Measurements from ENCODE around the gene CEP70.
"Not testable (repeated sequence)": the region's sequence is repeated elsewhere in the genome, so short reads cannot be mapped to it uniquely, and the experiment has no call there.

CEP70 gene

GRCh38 chr3:138594150-138594934 is at the start of gene CEP70:
Gene CEP70 (minus strand): TSS chr3:138594260. CDS start chr3:138572927, 21,333 bp downstream.
- Histone ChIP-seq H3K9me3 (no peaks in the 10 kb centered on the region), H3K27me3 (ENCODE audit: low read depth) (no peaks in the 10 kb centered on the region), H3K4me3 (peak within 1 kb of the TSS; percentile 74), H3K4me1 (peaks cover 13% of the 10 kb centered on the region), H3K36me3 (replicated peaks) (peaks cover 7% of the 10 kb centered on the region; the same call in 1 of the 2 replicates)
- in situ Hi-C loops (cut with MboI; ENCODE audit: low sequenced_read_pairs) = loop anchor here (10.0 kb wide), 1 partner anchor 240 kb away; the partner anchor contains the start of gene PIK3CB
- DNase-seq (ENCODE audit: low spot score in 2 of 2) = peak; percentile 95 to 97

GRCh38 chr3:138642927-138643253 is 48.8 kb upstream of the CEP70 start:
- no peak for DNase-seq (ENCODE audit: low spot score in 2 of 2)
- H3K36me3 ChIP-seq (replicated peaks) = no peaks in the 10 kb centered on the region
- in situ Hi-C loops (cut with MboI; ENCODE audit: low sequenced_read_pairs) = no loop called here
- H3K9me3 ChIP-seq = no peaks in the 10 kb centered on the region
- H3K27me3 ChIP-seq (ENCODE audit: low read depth) = no peaks in the 10 kb centered on the region
- H3K4me3 ChIP-seq = no peak overlapping the region
- no peaks in the 10 kb centered on the region for H3K4me1 ChIP-seq

GRCh38 chr3:138642226-138642926 is 48.3 kb upstream of the CEP70 start:
- H3K9me3 ChIP-seq = no peaks in the 10 kb centered on the region
- DNase-seq (ENCODE audit: low spot score in 2 of 2) = no peak
- in situ Hi-C loops (cut with MboI; ENCODE audit: low sequenced_read_pairs) = no loop called here

GRCh38 chr3:138640537-138640936 is 46.5 kb upstream of the CEP70 start:
- Histone ChIP-seq H3K36me3 (replicated peaks) (no peaks in the 10 kb centered on the region), H3K4me3 (no peak overlapping the region), H3K27me3 (ENCODE audit: low read depth) (no peaks in the 10 kb centered on the region), H3K9me3 (no peaks in the 10 kb centered on the region), H3K4me1 (no peaks in the 10 kb centered on the region)
- in situ Hi-C loops (cut with MboI; ENCODE audit: low sequenced_read_pairs) = no loop called here
- DNase-seq (ENCODE audit: low spot score in 2 of 2) = no peak

More at GRCh38 chr3:138642226-138642926, 48.3 kb upstream of the CEP70 start:
- no peaks in the 10 kb centered on the region for H3K36me3 ChIP-seq (replicated peaks)
- H3K4me3 ChIP-seq = no peak overlapping the region
- no peaks in the 10 kb centered on the region for H3K27me3 ChIP-seq (ENCODE audit: low read depth)
- no peaks in the 10 kb centered on the region for H3K4me1 ChIP-seq

- no peaks in the 10 kb centered on the region for H3K9me3 ChIP-seq
- no peaks in the 10 kb centered on the region for H3K4me1 ChIP-seq
- no peak for DNase-seq (ENCODE audit: low spot score in 2 of 2)
- H3K4me3 ChIP-seq = no peak overlapping the region
- no peaks in the 10 kb centered on the region for H3K36me3 ChIP-seq (replicated peaks)
- in situ Hi-C loops (cut with MboI; ENCODE audit: low sequenced_read_pairs) = no loop called here
- H3K27me3 ChIP-seq (ENCODE audit: low read depth) = no peaks in the 10 kb centered on the region
Observed at GRCh38 chr3:138638641-138639040, 44.6 kb upstream of the CEP70 start.

GRCh38 chr3:138629526-138629925 is 35.5 kb upstream of the CEP70 start:
- no peaks in the 10 kb centered on the region for H3K36me3 ChIP-seq (replicated peaks)
- no peaks in the 10 kb centered on the region for H3K27me3 ChIP-seq (ENCODE audit: low read depth)
- H3K9me3 ChIP-seq = no peaks in the 10 kb centered on the region
- DNase-seq (ENCODE audit: low spot score in 2 of 2) = no peak
- H3K4me3 ChIP-seq = no peak overlapping the region
- in situ Hi-C loops (cut with MboI; ENCODE audit: low sequenced_read_pairs) = no loop called here
- H3K4me1 ChIP-seq = no peaks in the 10 kb centered on the region

- DNase-seq (ENCODE audit: low spot score in 2 of 2) = no peak
- no peaks in the 10 kb centered on the region for H3K27me3 ChIP-seq (ENCODE audit: low read depth)
- no peaks in the 10 kb centered on the region for H3K36me3 ChIP-seq (replicated peaks)
- H3K9me3 ChIP-seq = no peaks in the 10 kb centered on the region
- in situ Hi-C loops (cut with MboI; ENCODE audit: low sequenced_read_pairs) = no loop called here
- no peak overlapping the region for H3K4me3 ChIP-seq
- no peaks in the 10 kb centered on the region for H3K4me1 ChIP-seq
Observed at GRCh38 chr3:138625707-138626365, 31.8 kb upstream of the CEP70 start.

GRCh38 chr3:138624518-138624917 is 30.5 kb upstream of the CEP70 start:
- Histone ChIP-seq H3K36me3 (replicated peaks) (no peaks in the 10 kb centered on the region), H3K4me1 (no peaks in the 10 kb centered on the region), H3K9me3 (no peaks in the 10 kb centered on the region), H3K27me3 (ENCODE audit: low read depth) (no peaks in the 10 kb centered on the region), H3K4me3 (no peak overlapping the region)
- in situ Hi-C loops (cut with MboI; ENCODE audit: low sequenced_read_pairs) = no loop called here
- no peak for DNase-seq (ENCODE audit: low spot score in 2 of 2)

- in situ Hi-C loops (cut with MboI; ENCODE audit: low sequenced_read_pairs) = no loop called here
- Histone ChIP-seq H3K4me3 (no peak overlapping the region), H3K9me3 (no peaks in the 10 kb centered on the region), H3K4me1 (no peaks in the 10 kb centered on the region), H3K27me3 (ENCODE audit: low read depth) (no peaks in the 10 kb centered on the region), H3K36me3 (replicated peaks) (no peaks in the 10 kb centered on the region)
- DNase-seq (ENCODE audit: low spot score in 2 of 2) = no peak
Observed at GRCh38 chr3:138620431-138620830, 26.4 kb upstream of the CEP70 start.

GRCh38 chr3:138615462-138615861 is 21.4 kb upstream of the CEP70 start:
- no peaks in the 10 kb centered on the region for H3K27me3 ChIP-seq (ENCODE audit: low read depth)
- no peaks in the 10 kb centered on the region for H3K4me1 ChIP-seq
- no peak for DNase-seq (ENCODE audit: low spot score in 2 of 2)
- H3K9me3 ChIP-seq = no peaks in the 10 kb centered on the region
- in situ Hi-C loops (cut with MboI; ENCODE audit: low sequenced_read_pairs) = no loop called here
- no peaks in the 10 kb centered on the region for H3K36me3 ChIP-seq (replicated peaks)
- no peak overlapping the region for H3K4me3 ChIP-seq

GRCh38 chr3:138609898-138610266 is 15.8 kb upstream of the CEP70 start:
- peaks cover 7% of the 10 kb centered on the region; the same call in 1 of the 2 replicates for H3K4me1 ChIP-seq
- in situ Hi-C loops (cut with MboI; ENCODE audit: low sequenced_read_pairs) = no loop called here
- no peak for DNase-seq (ENCODE audit: low spot score in 2 of 2)
- no peaks in the 10 kb centered on the region; the same call in 1 of the 2 replicates for H3K36me3 ChIP-seq (replicated peaks)
- peak overlapping the region; percentile 58 for H3K4me3 ChIP-seq
- no peaks in the 10 kb centered on the region for H3K9me3 ChIP-seq
- no peaks in the 10 kb centered on the region for H3K27me3 ChIP-seq (ENCODE audit: low read depth)

GRCh38 chr3:138608322-138609135 is 14.5 kb upstream of the CEP70 start, which contains the start of gene FAIM:
Gene FAIM (plus strand): TSS chr3:138608771. CDS start chr3:138619727, 10,956 bp downstream.
- peak within 1 kb of the TSS; percentile 58 for H3K4me3 ChIP-seq
- DNase-seq (ENCODE audit: low spot score in 2 of 2) = peak; percentile 68 to 86

GRCh38 chr3:138604106-138604595 is 10.1 kb upstream of the CEP70 start:
- in situ Hi-C loops (cut with MboI; ENCODE audit: low sequenced_read_pairs); DNase-seq (ENCODE audit: low spot score in 2 of 2); H3K4me1 ChIP-seq; H3K36me3 ChIP-seq (replicated peaks); H3K27me3 ChIP-seq (ENCODE audit: low read depth); H3K4me3 ChIP-seq; H3K9me3 ChIP-seq: not testable (repeated sequence)

More at GRCh38 chr3:138608322-138609135, 14.5 kb upstream of the CEP70 start, which contains the start of gene FAIM:
- Histone ChIP-seq H3K9me3 (no peaks in the 10 kb centered on the region), H3K4me1 (peaks cover 7% of the 10 kb centered on the region; the same call in 1 of the 2 replicates), H3K36me3 (replicated peaks) (no peaks in the 10 kb centered on the region; the same call in 1 of the 2 replicates), H3K27me3 (ENCODE audit: low read depth) (no peaks in the 10 kb centered on the region)
- in situ Hi-C loops (cut with MboI; ENCODE audit: low sequenced_read_pairs) = no loop called here

Data from HAP-1 (cell line).